ENCODE data around the gene MLYCD.

Gene MLYCD

DNA sequence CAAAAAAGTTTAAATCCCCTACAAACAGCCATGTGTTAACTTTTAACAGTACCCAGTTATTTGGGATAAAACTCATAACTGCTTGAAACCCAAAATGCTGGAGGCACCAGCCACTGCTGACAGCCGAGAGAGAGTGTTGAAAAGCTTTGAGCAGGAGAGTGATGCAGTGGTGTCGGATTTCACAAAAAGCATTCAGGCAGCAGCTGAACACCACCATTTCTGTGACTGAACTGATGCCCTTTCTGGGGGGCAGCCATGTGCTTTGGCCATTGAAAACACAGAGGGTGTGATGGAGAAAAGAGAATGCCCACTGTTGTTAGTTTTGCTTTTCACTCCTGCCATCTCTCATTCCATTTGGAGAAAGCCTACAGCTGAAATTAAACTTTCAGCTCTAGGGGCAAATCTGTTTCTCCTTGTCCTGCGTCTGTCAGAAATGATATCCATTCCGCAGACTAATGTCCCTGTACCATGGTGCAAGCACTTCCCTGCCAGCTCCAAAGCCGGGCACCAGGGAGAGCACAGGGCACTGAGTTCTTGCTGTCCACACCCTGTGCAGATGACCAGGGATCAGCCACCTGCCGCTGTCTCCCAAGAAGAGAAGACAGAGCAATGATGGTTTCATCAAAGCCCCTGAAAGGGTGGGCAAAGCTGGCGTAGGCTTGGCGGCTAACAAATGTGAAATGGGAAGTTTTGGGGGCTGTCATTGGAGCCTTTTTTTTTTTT lies 16.6 kb upstream of the MLYCD start:
- no peak overlapping the region for H3K4me3 ChIP-seq (ENCODE audit: low read depth, low read length)
- TF ChIP-seq, protein P1, sequence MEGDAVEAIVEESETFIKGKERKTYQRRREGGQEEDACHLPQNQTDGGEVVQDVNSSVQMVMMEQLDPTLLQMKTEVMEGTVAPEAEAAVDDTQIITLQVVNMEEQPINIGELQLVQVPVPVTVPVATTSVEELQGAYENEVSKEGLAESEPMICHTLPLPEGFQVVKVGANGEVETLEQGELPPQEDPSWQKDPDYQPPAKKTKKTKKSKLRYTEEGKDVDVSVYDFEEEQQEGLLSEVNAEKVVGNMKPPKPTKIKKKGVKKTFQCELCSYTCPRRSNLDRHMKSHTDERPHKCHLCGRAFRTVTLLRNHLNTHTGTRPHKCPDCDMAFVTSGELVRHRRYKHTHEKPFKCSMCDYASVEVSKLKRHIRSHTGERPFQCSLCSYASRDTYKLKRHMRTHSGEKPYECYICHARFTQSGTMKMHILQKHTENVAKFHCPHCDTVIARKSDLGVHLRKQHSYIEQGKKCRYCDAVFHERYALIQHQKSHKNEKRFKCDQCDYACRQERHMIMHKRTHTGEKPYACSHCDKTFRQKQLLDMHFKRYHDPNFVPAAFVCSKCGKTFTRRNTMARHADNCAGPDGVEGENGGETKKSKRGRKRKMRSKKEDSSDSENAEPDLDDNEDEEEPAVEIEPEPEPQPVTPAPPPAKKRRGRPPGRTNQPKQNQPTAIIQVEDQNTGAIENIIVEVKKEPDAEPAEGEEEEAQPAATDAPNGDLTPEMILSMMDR (IDR thresholded peaks at IDR 0.05; ENCODE audit: low read depth, low read length), result no peak
- in situ Hi-C loops (cut with HindIII; ENCODE audit: low sequenced_read_pairs), result no loop called here
- no peak for DNase-seq (ENCODE audit: low read depth, low spot score)

- in situ Hi-C loops (cut with HindIII; ENCODE audit: low sequenced_read_pairs), result no loop called here
- H3K4me3 ChIP-seq (ENCODE audit: low read depth, low read length), result no peak overlapping the region
- DNase-seq (ENCODE audit: low read depth, low spot score), result no peak
- TF ChIP-seq, protein P1 (IDR thresholded peaks at IDR 0.05; ENCODE audit: low read depth, low read length), result no peak
Observed at GRCh38 chr16:83886199-83886971, 12.5 kb upstream of the MLYCD start.

DNA sequence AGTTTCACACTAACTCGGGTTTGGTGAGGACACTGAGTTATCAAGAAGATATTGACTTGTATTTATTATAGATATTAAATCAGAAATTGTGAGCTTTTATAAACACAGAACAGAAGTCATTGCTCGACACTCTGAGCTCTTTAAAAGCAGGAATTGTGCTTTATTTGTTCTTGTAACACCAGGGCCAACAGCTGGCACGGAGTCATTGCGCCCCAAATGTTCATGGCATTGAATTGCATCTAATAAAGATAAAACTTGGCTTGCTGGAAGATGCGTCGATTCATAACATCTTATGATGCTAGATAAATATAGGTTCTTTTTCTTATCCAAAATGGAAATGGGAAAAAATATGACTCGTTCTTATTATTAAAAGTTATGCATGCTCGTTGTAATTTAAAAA lies 11.8 kb upstream of the MLYCD start:
- in situ Hi-C loops (cut with HindIII; ENCODE audit: low sequenced_read_pairs), result no loop called here
- TF ChIP-seq, protein P1 (IDR thresholded peaks at IDR 0.05; ENCODE audit: low read depth, low read length), result peak; percentile 17
- no peak for DNase-seq (ENCODE audit: low read depth, low spot score)
- H3K4me3 ChIP-seq (ENCODE audit: low read depth, low read length), result no peak overlapping the region

GRCh38 chr16:83887564-83887963 lies 11.4 kb upstream of the MLYCD start:
- TF ChIP-seq, protein P1 (IDR thresholded peaks at IDR 0.05; ENCODE audit: low read depth, low read length), result no peak
- H3K4me3 ChIP-seq (ENCODE audit: low read depth, low read length), result no peak overlapping the region
- in situ Hi-C loops (cut with HindIII; ENCODE audit: low sequenced_read_pairs), result no loop called here

DNA sequence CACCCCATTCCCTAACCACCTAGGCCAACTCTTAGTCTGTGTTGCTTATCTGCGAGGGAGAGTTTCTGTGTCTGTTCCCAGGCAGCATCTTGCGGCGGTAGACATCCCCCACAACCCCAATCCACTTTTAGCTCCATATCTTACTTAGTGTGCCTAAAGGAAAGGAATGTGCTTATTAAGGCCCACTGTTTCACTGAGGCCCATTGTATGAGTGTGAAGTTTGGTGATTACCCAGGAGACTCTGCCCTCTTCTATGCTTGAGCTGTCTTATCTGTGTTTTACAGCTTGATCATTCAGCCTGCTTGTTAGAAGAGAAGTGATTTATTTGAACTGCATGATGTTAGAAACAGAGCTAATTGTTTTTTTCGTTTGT lies 10.3 kb upstream of the MLYCD start:
- no peak overlapping the region for H3K4me3 ChIP-seq (ENCODE audit: low read depth, low read length)
- TF ChIP-seq, protein P1 (IDR thresholded peaks at IDR 0.05; ENCODE audit: low read depth, low read length), result no peak
- no peak for DNase-seq (ENCODE audit: low read depth, low spot score)
- in situ Hi-C loops (cut with HindIII; ENCODE audit: low sequenced_read_pairs), result no loop called here

More at GRCh38 chr16:83887564-83887963, 11.4 kb upstream of the MLYCD start:
- no peak for DNase-seq (ENCODE audit: low read depth, low spot score)

- no peak overlapping the region for H3K4me3 ChIP-seq (ENCODE audit: low read depth, low read length)
- in situ Hi-C loops (cut with HindIII; ENCODE audit: low sequenced_read_pairs), result no loop called here
- DNase-seq (ENCODE audit: low read depth, low spot score), result no peak
- TF ChIP-seq, protein P1 (IDR thresholded peaks at IDR 0.05; ENCODE audit: low read depth, low read length), result no peak
Observed at GRCh38 chr16:83890359-83890758, 8.6 kb upstream of the MLYCD start.

Measured in astrocyte of the spinal cord (primary cell).